A549 (cell line): ENCODE data around the gene ARHGEF19.

Source experiments
- CTCF ChIP-seq: fragments of >200 bp; sonication (Bioruptor Twin); formaldehyde crosslinking; IDR thresholded peaks from 3 replicates; pipeline ENCODE4 v1.5.1; 2016
- FOSB ChIP-seq: fragments of 250-450 bp; sonication (Bioruptor Pico); IDR thresholded peaks from 2 replicates; pipeline ENCODE4 v1.5.0; 2020; ENCODE audit warnings: mild to moderate bottlenecking, moderate library complexity
- POLR2A ChIP-seq: IDR thresholded peaks from 2 replicates; pipeline ENCODE4 v1.6.1; 2012; ENCODE audit warnings: mild to moderate bottlenecking, low read length
- RAD21 ChIP-seq, 2 experiments: fragments of >200 bp in 1 of 2; sonication (Bioruptor Twin) in 1 of 2; formaldehyde crosslinking in 1 of 2; IDR thresholded peaks in 1 of 2; conservative IDR thresholded peaks in 1 of 2; 2 replicates in 1 of 2; 3 replicates in 1 of 2; pipeline ENCODE4 v1.6.1; 2012 to 2018; ENCODE audit warnings: inconsistent platforms in 1 of 2
- RARB ChIP-seq: fragments of 250-450 bp; sonication (Bioruptor Pico); IDR thresholded peaks from 2 replicates; pipeline ENCODE4 v1.8.0; 2021; ENCODE audit warnings: mild to moderate bottlenecking, moderate library complexity
- REST ChIP-seq: fragments of 200-600 bp; sonication (generic); IDR thresholded peaks from 2 replicates; pipeline ENCODE4 v1.6.1; 2016; ENCODE audit warnings: antibody characterized with exemption, mild to moderate bottlenecking, moderate library complexity
- RFX5 ChIP-seq: fragments of 450-650 bp; IDR thresholded peaks from 2 replicates; pipeline ENCODE4 v1.7.1; 2014; ENCODE audit warnings: antibody characterized with exemption, mild to moderate bottlenecking, moderate library complexity

GRCh38 chr1:16152481-16153087, 59.9 kb downstream of the ARHGEF19 start:
- no peak for TF ChIP-seq CTCF
- no peak for TF ChIP-seq RAD21 (conservative IDR thresholded peaks at IDR 0.05 in 1 of 2, IDR thresholded peaks at IDR 0.05 in 1 of 2)
- no peak for TF ChIP-seq RFX5
- TF ChIP-seq FOSB, result no peak
- no peak for TF ChIP-seq REST
- no peak for TF ChIP-seq POLR2A
- TF ChIP-seq RARB, result no peak
